Mesothelial cell of epicardium (in vitro differentiated cells): ENCODE measurements around the gene BTF3. TPM values are rescaled to one million over a fixed set of nuclear protein-coding genes. Genes with fewer than 3 reads are reported as not detected.

ENCODE experiments used
- DNase-seq, 2 experiments: peaks; one replicate each; pipeline ENCODE4 v3.0.0; 2021; ENCODE audit warnings: low spot score in 2 of 2; ENCODE audit not compliant: unreplicated experiment in 2 of 2
- H3K27ac Mint-ChIP-seq: 2 replicates; pipeline ENCODE4 v1.8.0; 2021; ENCODE audit warnings: mixed read lengths
- H3K27me3 Mint-ChIP-seq: 2 replicates; pipeline ENCODE4 v1.8.0; 2021; ENCODE audit warnings: low read depth, mixed read lengths
- H3K36me3 Mint-ChIP-seq: 2 replicates; pipeline ENCODE4 v1.8.0; 2021; ENCODE audit warnings: mixed read lengths
- H3K4me1 Mint-ChIP-seq: 2 replicates; pipeline ENCODE4 v1.8.0; 2021; ENCODE audit warnings: mixed read lengths
- H3K4me3 Mint-ChIP-seq: 2 replicates; pipeline ENCODE4 v1.8.0; 2021; ENCODE audit warnings: mild to moderate bottlenecking, moderate library complexity, mixed read lengths
- H3K9me3 Mint-ChIP-seq: 2 replicates; pipeline ENCODE4 v1.8.0; 2021; ENCODE audit warnings: mixed read lengths
- CTCF ChIP-seq: fragments of 200-600 bp; sonication (generic); IDR thresholded peaks from one replicate; pipeline ENCODE4 v1.5.0; 2021; ENCODE audit warnings: antibody characterized with exemption; ENCODE audit not compliant: unreplicated experiment
- total RNA-seq: library from RNA; stranded (reverse); gene quantifications from 3 replicates; pipeline ENCODE4 v1.2.1, GENCODE V29; 2021

The BTF3 gene
- total RNA-seq, 1 donor from 2014 or later: 641 TPM

GRCh38 chr5:73534971-73535370 lies 36.7 kb downstream of the BTF3 start:
- Mint-ChIP-seq H3K4me3 (no peak overlapping the region), H3K27ac (no peak overlapping the region), H3K36me3 (no peaks in the 10 kb centered on the region), H3K27me3 (peaks cover 30% of the 10 kb centered on the region), H3K9me3 (peaks cover 20% of the 10 kb centered on the region), H3K4me1 (peaks cover under 1% of the 10 kb centered on the region)
- DNase-seq: no peak
- TF ChIP-seq CTCF: no peak

GRCh38 chr5:73539730-73540129 lies 41.5 kb downstream of the BTF3 start:
- peaks cover 7% of the 10 kb centered on the region for H3K9me3 Mint-ChIP-seq
- H3K4me3 Mint-ChIP-seq: no peak overlapping the region
- H3K36me3 Mint-ChIP-seq: no peaks in the 10 kb centered on the region
- H3K27ac Mint-ChIP-seq: no peak overlapping the region
- peaks cover 9% of the 10 kb centered on the region for H3K4me1 Mint-ChIP-seq
- H3K27me3 Mint-ChIP-seq: peaks cover 14% of the 10 kb centered on the region
- no peak for DNase-seq
- TF ChIP-seq CTCF: no peak

- peaks cover 9% of the 10 kb centered on the region for H3K4me1 Mint-ChIP-seq
- no peak for TF ChIP-seq CTCF
- H3K9me3 Mint-ChIP-seq: peaks cover 4% of the 10 kb centered on the region
- no peak overlapping the region for H3K27ac Mint-ChIP-seq
- H3K4me3 Mint-ChIP-seq: no peak overlapping the region
- peaks cover 14% of the 10 kb centered on the region for H3K27me3 Mint-ChIP-seq
- no peak for DNase-seq
- H3K36me3 Mint-ChIP-seq: no peaks in the 10 kb centered on the region
Observed at GRCh38 chr5:73540192-73540591, 42.0 kb downstream of the BTF3 start.

- H3K4me3 Mint-ChIP-seq: no peak overlapping the region
- no peak for DNase-seq
- peaks cover 14% of the 10 kb centered on the region for H3K27me3 Mint-ChIP-seq
- H3K36me3 Mint-ChIP-seq: no peaks in the 10 kb centered on the region
- no peaks in the 10 kb centered on the region for H3K9me3 Mint-ChIP-seq
- TF ChIP-seq CTCF: no peak
- peaks cover 9% of the 10 kb centered on the region for H3K4me1 Mint-ChIP-seq
- no peak overlapping the region for H3K27ac Mint-ChIP-seq
Observed at GRCh38 chr5:73542020-73542419, 43.8 kb downstream of the BTF3 start.

GRCh38 chr5:73544429-73545402 lies 46.5 kb downstream of the BTF3 start:
- H3K9me3 Mint-ChIP-seq: no peaks in the 10 kb centered on the region
- H3K4me1 Mint-ChIP-seq: peaks cover 9% of the 10 kb centered on the region
- DNase-seq: no peak
- no peak for TF ChIP-seq CTCF
- peaks cover 12% of the 10 kb centered on the region for H3K27me3 Mint-ChIP-seq
- no peaks in the 10 kb centered on the region for H3K36me3 Mint-ChIP-seq
- H3K27ac Mint-ChIP-seq: no peak overlapping the region
- H3K4me3 Mint-ChIP-seq: no peak overlapping the region
